Calu3 (cell line): ENCODE results near the gene TNFRSF6B. TPM values are rescaled to one million over a fixed set of nuclear protein-coding genes. Genes with fewer than 3 reads are reported as not detected.

Source experiments
- BruUV-seq: library from RNA; stranded (reverse); fragments of 400-500 nt; replicated peaks from 2 replicates; lab custom pipeline; 2021; lab: Mats Ljungman, UMichigan
- CTCF ChIA-PET: fragments of 300-600 bp; sonication (Branson Sonifier 250); formaldehyde crosslinking; loops from one replicate; lab custom pipeline; 2022; ENCODE audit warnings: antibody characterized with exemption; lab: Charles Lee
- DNase-seq: peaks from one replicate; pipeline ENCODE4 v3.0.0; 2022
- H3K27ac Mint-ChIP-seq: one replicate; pipeline ENCODE4 v1.8.0; 2022; ENCODE audit warnings: mixed read lengths; ENCODE audit not compliant: unreplicated experiment
- H3K27me3 Mint-ChIP-seq: one replicate; pipeline ENCODE4 v1.8.0; 2022; ENCODE audit warnings: mixed read lengths; ENCODE audit not compliant: unreplicated experiment
- H3K36me3 Mint-ChIP-seq: one replicate; pipeline ENCODE4 v1.8.0; 2022; ENCODE audit warnings: mild to moderate bottlenecking, moderate library complexity, mixed read lengths; ENCODE audit not compliant: insufficient read depth, unreplicated experiment
- H3K4me1 Mint-ChIP-seq: one replicate; pipeline ENCODE4 v1.8.0; 2022; ENCODE audit warnings: mild to moderate bottlenecking, low read depth, mixed read lengths; ENCODE audit not compliant: unreplicated experiment
- H3K4me3 Mint-ChIP-seq: one replicate; pipeline ENCODE4 v1.8.0; 2022; ENCODE audit warnings: mild to moderate bottlenecking, low read depth, moderate library complexity, mixed read lengths; ENCODE audit not compliant: unreplicated experiment
- H3K9me3 Mint-ChIP-seq: one replicate; pipeline ENCODE4 v1.8.0; 2022; ENCODE audit warnings: low read depth, mixed read lengths; ENCODE audit not compliant: unreplicated experiment
- CTCF ChIP-seq: fragments of 200-600 bp; IDR thresholded peaks from one replicate; pipeline ENCODE4 v1.8.0; 2022; ENCODE audit warnings: antibody characterized with exemption; ENCODE audit not compliant: unreplicated experiment
- intact Hi-C: fragments of 100-400 bp; cut with micrococcal nuclease; formaldehyde crosslinking; loops from one replicate; pipeline ENCODE4 v1.10.0; 2022; ENCODE audit not compliant: unreplicated experiment
- total RNA-seq: library from RNA; stranded (reverse); gene quantifications from 2 replicates; pipeline ENCODE4 v1.2.3, GENCODE V29; 2022

TNFRSF6B gene
- total RNA-seq, 1 experiment from 2014 or later: not detected

- CTCF ChIA-PET: interaction anchor here (0.6 to 1.4 kb wide), 4 partner anchors 10 to 114 kb away, joined by 3 to 6 read pairs (median 3); no protein-coding TSS in a partner anchor
- TF ChIP-seq CTCF: no peak
- no peak for DNase-seq
- H3K4me1 Mint-ChIP-seq: peaks cover 16% of the 10 kb centered on the region
- intact Hi-C loops: no loop called here
- H3K9me3 Mint-ChIP-seq: no peaks in the 10 kb centered on the region
- peak overlapping the region; percentile 51 for H3K4me3 Mint-ChIP-seq
- BruUV-seq: no TSS peak
- peak overlapping the region; percentile 21 for H3K27ac Mint-ChIP-seq
- H3K36me3 Mint-ChIP-seq: peaks cover 5% of the 10 kb centered on the region
- H3K27me3 Mint-ChIP-seq: peaks cover 73% of the 10 kb centered on the region
Measured at GRCh38 chr20:63651942-63652191, 44.6 kb upstream of the TNFRSF6B start.

- DNase-seq: no peak
- peaks cover 16% of the 10 kb centered on the region for H3K4me1 Mint-ChIP-seq
- H3K9me3 Mint-ChIP-seq: no peaks in the 10 kb centered on the region
- H3K27ac Mint-ChIP-seq: no peak overlapping the region
- intact Hi-C loops: no loop called here
- H3K4me3 Mint-ChIP-seq: peak overlapping the region; percentile 51
- CTCF ChIA-PET: interaction anchor here (0.6 to 1.4 kb wide), 3 partner anchors 10 to 115 kb away, joined by 3 to 6 read pairs (median 3); no protein-coding TSS in a partner anchor
- BruUV-seq: no TSS peak
- no peak for TF ChIP-seq CTCF
- H3K36me3 Mint-ChIP-seq: peaks cover 7% of the 10 kb centered on the region
- H3K27me3 Mint-ChIP-seq: peaks cover 73% of the 10 kb centered on the region
Measured at GRCh38 chr20:63652192-63652980, 44.1 kb upstream of the TNFRSF6B start.

GRCh38 chr20:63653041-63653973 lies 43.1 kb upstream of the TNFRSF6B start, which contains the start of gene STMN3:
TSS of gene STMN3 (minus strand) at chr20:63653424. CDS start at chr20:63653345, 79 bp downstream.
- BruUV-seq: no TSS peak
- peak; percentile 88 for DNase-seq
- intact Hi-C loops: no loop called here
- Mint-ChIP-seq H3K9me3 (no peaks in the 10 kb centered on the region), H3K4me3 (peak within 1 kb of the TSS; percentile 51), H3K4me1 (peaks cover 24% of the 10 kb centered on the region), H3K27ac (no peak within 1 kb of the TSS), H3K36me3 (peaks cover 16% of the 10 kb centered on the region), H3K27me3 (peaks cover 68% of the 10 kb centered on the region)
- CTCF ChIA-PET: interaction anchor here (0.6 to 1.1 kb wide), 2 partner anchors 12 to 203 kb away, joined by 3 to 4 read pairs; no protein-coding TSS in a partner anchor
- no peak for TF ChIP-seq CTCF

- CTCF ChIA-PET: interaction anchor here (0.6 to 1.1 kb wide), 2 partner anchors 12 to 202 kb away, joined by 3 to 4 read pairs; no protein-coding TSS in a partner anchor
- no TSS peak for BruUV-seq
- no peak overlapping the region for H3K27ac Mint-ChIP-seq
- peak overlapping the region; percentile 48 for H3K4me3 Mint-ChIP-seq
- H3K9me3 Mint-ChIP-seq: no peaks in the 10 kb centered on the region
- peaks cover 60% of the 10 kb centered on the region for H3K27me3 Mint-ChIP-seq
- H3K4me1 Mint-ChIP-seq: peaks cover 27% of the 10 kb centered on the region
- intact Hi-C loops: no loop called here
- no peak for TF ChIP-seq CTCF
- DNase-seq: no peak
- peaks cover 24% of the 10 kb centered on the region for H3K36me3 Mint-ChIP-seq
Measured at GRCh38 chr20:63653974-63654668, 42.3 kb upstream of the TNFRSF6B start.
